Spleen (tissue), 7 donors: ENCODE measurements around the gene XYLT1.

Source experiments
- POLR2AphosphoS5 ChIP-seq, 3 donors: sonication (generic); formaldehyde crosslinking; IDR thresholded peaks; one replicate each; pipeline ENCODE4 v1.5.1; 2017; ENCODE audit warnings: antibody characterized with exemption in 3 of 3
- TF ChIP-seq, protein P1 (sequence below), 11 experiments: fragments of 200-600 bp in 7 of 11; fragments of 450-650 bp in 4 of 11; sonication (generic) in 4 of 11; IDR thresholded peaks in 8 of 11; conservative IDR thresholded peaks in 3 of 11; 1 replicate in 7 of 11; 2 replicates in 4 of 11; pipeline versions ENCODE4 v1.4.0 to v1.8.0; 2016 to 2021; ENCODE audit warnings: antibody characterized with exemption in 11 of 11, inconsistent platforms in 4 of 11, mild to moderate bottlenecking in 1 of 11
- donor health status: DM: no; HTN: no; CAD: no; lungs with moderate emphysema.
- donor health status: DM: no; HTN: no; CAD: no.
- donor health status: DM: no; HTN: no; CAD: no.

DNA sequence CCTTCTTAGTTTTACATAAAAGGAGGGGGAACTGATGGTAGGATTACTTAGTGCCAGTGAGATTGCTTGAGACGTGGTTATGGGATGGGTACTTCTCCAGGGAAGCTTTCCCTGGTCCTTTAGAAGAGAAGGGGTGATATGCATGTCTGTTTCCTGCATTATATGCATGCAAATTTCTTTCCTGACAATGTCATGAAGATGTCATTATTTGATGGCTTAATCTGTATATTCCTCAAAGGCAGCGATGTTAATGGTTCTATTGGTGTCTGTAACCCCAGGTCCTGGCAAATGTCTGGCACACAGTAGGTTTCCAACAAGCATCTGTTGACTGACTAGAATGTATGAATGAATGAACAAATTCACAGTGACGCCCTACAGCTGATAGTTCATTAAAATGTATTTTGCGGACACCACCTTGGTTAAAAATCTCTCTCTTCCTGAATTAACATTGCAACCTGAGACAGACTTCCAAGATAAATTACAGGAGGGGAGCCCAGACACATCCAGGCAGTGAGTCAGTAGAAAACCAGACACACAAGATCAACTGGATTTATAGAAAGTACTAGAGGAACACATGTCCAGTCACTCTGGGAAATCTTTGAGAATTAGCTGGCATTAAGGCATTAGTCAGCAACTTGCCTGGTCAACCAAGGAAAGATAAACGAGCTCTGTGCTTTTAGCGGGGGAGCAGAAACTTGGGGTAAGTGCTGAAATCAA, 293.4 kb downstream of the XYLT1 start:
- TF ChIP-seq, protein P1, sequence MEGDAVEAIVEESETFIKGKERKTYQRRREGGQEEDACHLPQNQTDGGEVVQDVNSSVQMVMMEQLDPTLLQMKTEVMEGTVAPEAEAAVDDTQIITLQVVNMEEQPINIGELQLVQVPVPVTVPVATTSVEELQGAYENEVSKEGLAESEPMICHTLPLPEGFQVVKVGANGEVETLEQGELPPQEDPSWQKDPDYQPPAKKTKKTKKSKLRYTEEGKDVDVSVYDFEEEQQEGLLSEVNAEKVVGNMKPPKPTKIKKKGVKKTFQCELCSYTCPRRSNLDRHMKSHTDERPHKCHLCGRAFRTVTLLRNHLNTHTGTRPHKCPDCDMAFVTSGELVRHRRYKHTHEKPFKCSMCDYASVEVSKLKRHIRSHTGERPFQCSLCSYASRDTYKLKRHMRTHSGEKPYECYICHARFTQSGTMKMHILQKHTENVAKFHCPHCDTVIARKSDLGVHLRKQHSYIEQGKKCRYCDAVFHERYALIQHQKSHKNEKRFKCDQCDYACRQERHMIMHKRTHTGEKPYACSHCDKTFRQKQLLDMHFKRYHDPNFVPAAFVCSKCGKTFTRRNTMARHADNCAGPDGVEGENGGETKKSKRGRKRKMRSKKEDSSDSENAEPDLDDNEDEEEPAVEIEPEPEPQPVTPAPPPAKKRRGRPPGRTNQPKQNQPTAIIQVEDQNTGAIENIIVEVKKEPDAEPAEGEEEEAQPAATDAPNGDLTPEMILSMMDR (IDR thresholded peaks at IDR 0.05 in 8 of 11, conservative IDR thresholded peaks at IDR 0.05 in 3 of 11) = no peak
- TF ChIP-seq POLR2AphosphoS5 (IDR thresholded peaks at IDR 0.05) = no peak
